ENCODE results near the gene C11orf65.
"Not testable (repeated sequence)": the region's sequence is repeated elsewhere in the genome, so short reads cannot be mapped to it uniquely, and the experiment has no call there.

Gene C11orf65

GRCh38 chr11:108403052-108403451 lies 64.3 kb downstream of the C11orf65 start:
- Histone ChIP-seq H3K27me3 (ENCODE audit: insufficient read depth, poor library complexity, severe bottlenecking) (no peaks in the 10 kb centered on the region), H3K27ac (replicated peaks) (no peak overlapping the region), H3K4me3 (replicated peaks; ENCODE audit: insufficient read depth, low read length) (no peak overlapping the region)
- TF ChIP-seq POLR2AphosphoS5 (IDR thresholded peaks at IDR 0.05; ENCODE audit: low read depth) (no peak), REST (IDR thresholded peaks at IDR 0.05; ENCODE audit: insufficient replicate concordance, low read depth) (no peak), GABPA (IDR thresholded peaks at IDR 0.05; ENCODE audit: low read depth) (no peak), CTCF (IDR thresholded peaks at IDR 0.05; ENCODE audit: insufficient read depth, low read length) (no peak), SPI1 (IDR thresholded peaks at IDR 0.05; ENCODE audit: borderline replicate concordance, low read depth) (no peak)
- no peak for DNase-seq (ENCODE audit: low read depth in 1 of 2, low spot score in 1 of 2)

GRCh38 chr11:108402241-108402640 lies 65.1 kb downstream of the C11orf65 start:
- Histone ChIP-seq H3K27ac (replicated peaks) (no peak overlapping the region), H3K27me3 (ENCODE audit: insufficient read depth, poor library complexity, severe bottlenecking) (no peaks in the 10 kb centered on the region), H3K4me3 (replicated peaks; ENCODE audit: insufficient read depth, low read length) (no peak overlapping the region)
- DNase-seq (ENCODE audit: low read depth in 1 of 2, low spot score in 1 of 2): no peak
- TF ChIP-seq SPI1 (IDR thresholded peaks at IDR 0.05; ENCODE audit: borderline replicate concordance, low read depth) (no peak), GABPA (IDR thresholded peaks at IDR 0.05; ENCODE audit: low read depth) (no peak), REST (IDR thresholded peaks at IDR 0.05; ENCODE audit: insufficient replicate concordance, low read depth) (no peak), CTCF (IDR thresholded peaks at IDR 0.05; ENCODE audit: insufficient read depth, low read length) (no peak), POLR2AphosphoS5 (IDR thresholded peaks at IDR 0.05; ENCODE audit: low read depth) (no peak)

GRCh38 chr11:108398439-108398838 lies 68.9 kb downstream of the C11orf65 start:
- TF ChIP-seq REST (IDR thresholded peaks at IDR 0.05; ENCODE audit: insufficient replicate concordance, low read depth) (no peak), SPI1 (IDR thresholded peaks at IDR 0.05; ENCODE audit: borderline replicate concordance, low read depth) (no peak), GABPA (IDR thresholded peaks at IDR 0.05; ENCODE audit: low read depth) (no peak), POLR2AphosphoS5 (IDR thresholded peaks at IDR 0.05; ENCODE audit: low read depth) (no peak), CTCF (IDR thresholded peaks at IDR 0.05; ENCODE audit: insufficient read depth, low read length) (no peak)
- DNase-seq (ENCODE audit: low read depth in 1 of 2, low spot score in 1 of 2): no peak
- no peak overlapping the region for H3K27ac ChIP-seq (replicated peaks)
- H3K4me3 ChIP-seq (replicated peaks; ENCODE audit: insufficient read depth, low read length): no peak overlapping the region
- H3K27me3 ChIP-seq (ENCODE audit: insufficient read depth, poor library complexity, severe bottlenecking): no peaks in the 10 kb centered on the region

- not testable (repeated sequence) for DNase-seq (ENCODE audit: low read depth in 1 of 2, low spot score in 1 of 2); H3K27me3 ChIP-seq (ENCODE audit: insufficient read depth, poor library complexity, severe bottlenecking); H3K27ac ChIP-seq (replicated peaks); H3K4me3 ChIP-seq (replicated peaks; ENCODE audit: insufficient read depth, low read length)
Measured at GRCh38 chr11:108396672-108397071, 70.7 kb downstream of the C11orf65 start.

Data from HL-60 (cell line).